ENCODE results near the gene ACTN4. TPM values are rescaled to one million over a fixed set of nuclear protein-coding genes. Genes with fewer than 3 reads are reported as not detected.
A peak's percentile ranks its signal among the peaks of the same experiment; 100 is the strongest.

ACTN4 gene
- total and polyA plus RNA-seq, 9 donors = 139 to 458 (median 299) TPM

DNA sequence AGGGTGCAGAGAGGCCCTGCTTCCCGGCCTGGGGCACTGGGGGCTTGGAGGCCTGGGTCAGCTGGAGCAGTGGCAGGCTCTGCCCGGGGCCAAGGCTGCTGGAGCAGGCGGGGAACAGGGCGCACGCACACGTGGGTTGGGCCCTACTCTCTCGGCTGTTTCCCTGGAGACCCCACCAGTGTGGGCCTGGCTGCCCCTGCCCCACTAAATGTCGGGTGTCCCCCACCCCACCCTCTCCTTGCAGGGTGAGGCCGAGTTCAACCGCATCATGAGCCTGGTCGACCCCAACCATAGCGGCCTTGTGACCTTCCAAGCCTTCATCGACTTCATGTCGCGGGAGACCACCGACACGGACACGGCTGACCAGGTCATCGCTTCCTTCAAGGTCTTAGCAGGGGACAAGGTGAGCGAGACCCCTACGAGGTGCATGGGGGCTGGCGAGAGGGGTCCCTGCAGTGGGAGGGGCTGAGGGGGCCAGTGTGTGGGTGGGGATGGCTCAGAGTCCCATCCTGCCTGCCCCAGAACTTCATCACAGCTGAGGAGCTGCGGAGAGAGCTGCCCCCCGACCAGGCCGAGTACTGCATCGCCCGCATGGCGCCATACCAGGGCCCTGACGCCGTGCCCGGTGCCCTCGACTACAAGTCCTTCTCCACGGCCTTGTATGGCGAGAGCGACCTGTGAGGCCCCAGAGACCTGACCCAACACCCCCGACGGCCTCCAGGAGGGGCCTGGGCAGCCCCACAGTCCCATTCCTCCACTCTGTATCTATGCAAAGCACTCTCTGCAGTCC lies 81.5 kb downstream of the ACTN4 start:
- Histone ChIP-seq H3K36me3 (peaks cover 2% of the 10 kb centered on the region), H3K9me3 (no peaks in the 10 kb centered on the region), H3K4me1 (ENCODE audit: insufficient read depth) (peaks cover 10% of the 10 kb centered on the region), H3K27me3 (no peaks in the 10 kb centered on the region), H3K27ac (peak overlapping the region; percentile 14 to 45), H3K4me3 (no peak overlapping the region)
- intact Hi-C loops (cut with DNase I) = loop anchor here in 3 of 4 donors (5.0 kb wide), 2 partner anchors 77 to 82 kb away; partner anchors contain the start of gene ACTN4 (in 2 of the 3)
- DNase-seq = peak in 4 of 5 donors; percentile 31 to 53 (median 48)
- TF ChIP-seq POLR2A (IDR thresholded peaks at IDR 0.05) (no peak), EP300 (IDR thresholded peaks at IDR 0.05) (no peak)
- TF ChIP-seq, protein P1, sequence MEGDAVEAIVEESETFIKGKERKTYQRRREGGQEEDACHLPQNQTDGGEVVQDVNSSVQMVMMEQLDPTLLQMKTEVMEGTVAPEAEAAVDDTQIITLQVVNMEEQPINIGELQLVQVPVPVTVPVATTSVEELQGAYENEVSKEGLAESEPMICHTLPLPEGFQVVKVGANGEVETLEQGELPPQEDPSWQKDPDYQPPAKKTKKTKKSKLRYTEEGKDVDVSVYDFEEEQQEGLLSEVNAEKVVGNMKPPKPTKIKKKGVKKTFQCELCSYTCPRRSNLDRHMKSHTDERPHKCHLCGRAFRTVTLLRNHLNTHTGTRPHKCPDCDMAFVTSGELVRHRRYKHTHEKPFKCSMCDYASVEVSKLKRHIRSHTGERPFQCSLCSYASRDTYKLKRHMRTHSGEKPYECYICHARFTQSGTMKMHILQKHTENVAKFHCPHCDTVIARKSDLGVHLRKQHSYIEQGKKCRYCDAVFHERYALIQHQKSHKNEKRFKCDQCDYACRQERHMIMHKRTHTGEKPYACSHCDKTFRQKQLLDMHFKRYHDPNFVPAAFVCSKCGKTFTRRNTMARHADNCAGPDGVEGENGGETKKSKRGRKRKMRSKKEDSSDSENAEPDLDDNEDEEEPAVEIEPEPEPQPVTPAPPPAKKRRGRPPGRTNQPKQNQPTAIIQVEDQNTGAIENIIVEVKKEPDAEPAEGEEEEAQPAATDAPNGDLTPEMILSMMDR (IDR thresholded peaks at IDR 0.05) = no peak
- 72 to 80% (median 73%) methylated on average over 34 to 37 of the region's 37 CpGs for WGBS, 3 donors

DNA sequence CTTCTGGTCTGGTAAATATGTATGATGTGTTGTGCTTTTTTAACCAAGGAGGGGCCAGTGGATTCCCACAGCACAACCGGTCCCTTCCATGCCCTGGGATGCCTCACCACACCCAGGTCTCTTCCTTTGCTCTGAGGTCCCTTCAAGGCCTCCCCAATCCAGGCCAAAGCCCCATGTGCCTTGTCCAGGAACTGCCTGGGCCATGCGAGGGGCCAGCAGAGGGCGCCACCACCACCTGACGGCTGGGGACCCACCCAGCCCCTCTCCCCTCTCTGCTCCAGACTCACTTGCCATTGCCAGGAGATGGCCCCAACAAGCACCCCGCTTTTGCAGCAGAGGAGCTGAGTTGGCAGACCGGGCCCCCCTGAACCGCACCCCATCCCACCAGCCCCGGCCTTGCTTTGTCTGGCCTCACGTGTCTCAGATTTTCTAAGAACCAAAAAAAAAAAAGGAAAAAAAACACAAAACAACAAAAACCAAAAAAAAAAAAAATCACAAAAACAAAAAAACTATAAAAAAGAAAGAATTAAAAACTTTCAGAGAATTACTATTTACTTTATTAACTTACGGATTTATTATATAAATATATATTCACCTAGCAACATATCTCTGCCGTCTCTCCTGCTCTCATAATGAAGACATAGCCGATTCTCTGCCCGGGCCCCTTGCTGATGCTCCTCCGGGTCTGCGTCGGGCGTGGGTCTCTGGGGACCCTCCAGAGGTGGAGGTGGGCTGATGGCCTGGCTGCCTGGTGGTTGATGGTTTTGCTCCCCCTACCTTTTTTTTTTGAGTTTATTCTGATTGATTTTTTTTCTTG lies 82.4 kb downstream of the ACTN4 start:
- 67 to 70% (median 69%) methylated on average over 17 of the region's 17 CpGs for WGBS, 3 donors
- DNase-seq = peak; percentile 58 to 83 (median 75)
- Histone ChIP-seq H3K9me3 (no peaks in the 10 kb centered on the region), H3K4me3 (no peak overlapping the region), H3K36me3 (peaks cover 2% of the 10 kb centered on the region), H3K4me1 (ENCODE audit: insufficient read depth) (peaks cover 10% of the 10 kb centered on the region), H3K27ac (no peak overlapping the region), H3K27me3 (no peaks in the 10 kb centered on the region)
- intact Hi-C loops (cut with DNase I) = loop anchor here in 3 of 4 donors (5.0 kb wide), 2 partner anchors 78 to 83 kb away; partner anchors contain the start of gene ACTN4 (in 2 of the 3)
- TF ChIP-seq POLR2A (IDR thresholded peaks at IDR 0.05) = no peak
- TF ChIP-seq, protein P1 (IDR thresholded peaks at IDR 0.05) = peak; percentile 38 to 56 (median 53)

DNA sequence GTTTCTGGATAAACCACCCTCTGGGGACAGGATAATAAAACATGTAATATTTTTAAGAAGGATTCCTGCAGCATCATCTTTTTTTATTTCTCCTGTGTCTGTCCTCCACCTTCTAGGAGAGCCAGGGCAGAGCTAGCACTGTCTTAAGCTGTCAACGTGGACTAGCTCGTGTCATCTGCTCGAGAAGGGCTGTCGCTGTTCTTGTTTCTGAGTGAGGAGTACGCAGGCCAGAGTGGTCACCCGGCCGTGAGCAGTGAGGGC lies 83.0 kb downstream of the ACTN4 start:
- no peaks in the 10 kb centered on the region for H3K9me3 ChIP-seq
- H3K27me3 ChIP-seq = no peaks in the 10 kb centered on the region
- DNase-seq = no peak
- intact Hi-C loops (cut with DNase I) = no loop called here
- peaks cover 2% of the 10 kb centered on the region for H3K36me3 ChIP-seq
- TF ChIP-seq EP300 (IDR thresholded peaks at IDR 0.05) (no peak), POLR2A (IDR thresholded peaks at IDR 0.05) (no peak)
- TF ChIP-seq, protein P1 (IDR thresholded peaks at IDR 0.05) = no peak
- no peak overlapping the region for H3K27ac ChIP-seq
- H3K4me1 ChIP-seq (ENCODE audit: insufficient read depth) = peaks cover 10% of the 10 kb centered on the region
- H3K4me3 ChIP-seq = no peak overlapping the region
- 85 to 90% (median 87%) methylated on average over 7 of the region's 7 CpGs for WGBS, 3 donors

DNA sequence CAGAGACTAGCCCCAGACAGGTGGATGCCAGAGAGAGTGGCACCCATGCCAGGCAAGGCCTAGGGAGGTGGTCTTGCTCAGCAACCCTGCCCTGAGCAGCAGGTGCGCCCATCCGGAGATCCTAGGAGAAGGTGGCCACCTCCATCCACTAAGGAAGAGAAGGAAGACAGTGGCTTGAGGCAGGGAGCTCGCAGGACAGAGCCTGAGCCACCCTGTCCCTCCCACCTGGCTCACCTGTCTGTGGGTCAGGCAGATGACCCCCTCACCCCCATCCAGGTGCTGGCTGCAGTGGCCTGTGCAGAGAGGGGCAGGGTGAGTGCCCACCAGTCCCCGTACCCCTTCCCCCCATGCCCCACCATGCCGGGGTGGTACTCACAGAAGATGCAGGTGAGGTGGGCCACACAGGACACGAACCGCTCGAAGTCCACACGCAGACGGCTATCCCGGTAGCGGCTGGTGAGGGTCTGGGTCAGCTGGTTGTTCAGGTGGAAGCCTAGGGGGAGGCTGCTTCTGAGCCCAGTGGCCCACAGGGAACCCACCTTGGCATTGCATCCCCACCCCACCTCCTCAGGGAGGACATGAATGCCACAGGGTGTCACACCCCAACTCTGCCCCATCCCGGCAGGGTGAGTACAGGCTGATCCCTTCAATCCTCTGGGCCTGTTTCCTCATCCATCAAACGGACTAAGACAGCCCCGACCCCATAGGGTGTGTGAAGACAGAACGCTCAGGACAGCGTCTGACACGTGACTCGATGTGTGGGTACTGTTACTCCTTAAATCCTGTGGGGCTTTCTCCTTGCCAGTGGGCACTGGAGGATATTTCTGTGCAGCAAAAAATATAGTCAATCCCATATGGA lies 83.5 kb downstream of the ACTN4 start:
- Histone ChIP-seq H3K9me3 (no peaks in the 10 kb centered on the region), H3K4me1 (ENCODE audit: insufficient read depth) (peaks cover 10% of the 10 kb centered on the region), H3K27ac (peak overlapping the region in 1 of 2 donors; percentile 71), H3K36me3 (peaks cover 2% of the 10 kb centered on the region), H3K4me3 (no peak overlapping the region), H3K27me3 (no peaks in the 10 kb centered on the region)
- intact Hi-C loops (cut with DNase I) = no loop called here
- 88 to 92% (median 88%) methylated on average over 17 to 19 of the region's 19 CpGs for WGBS, 3 donors
- DNase-seq = peak in 4 of 5 donors; percentile 24 to 44 (median 36)
- TF ChIP-seq EP300 (IDR thresholded peaks at IDR 0.05) (no peak), POLR2A (IDR thresholded peaks at IDR 0.05) (no peak)
- TF ChIP-seq, protein P1 (IDR thresholded peaks at IDR 0.05) = no peak

Measured in ovary (tissue), 9 donors.